Testis (tissue), 3 donors: Measurements from ENCODE around the gene WDR44. TPM values are rescaled to one million over a fixed set of nuclear protein-coding genes. Genes with fewer than 3 reads are reported as not detected.

ENCODE experiments used
- DNase-seq: peaks from one replicate; pipeline ENCODE4 v3.0.0-alpha.2; 2019
- H3K27ac ChIP-seq, 2 donors: fragments of 200-600 bp; sonication (generic); one replicate each; pipeline ENCODE4 v1.5.1; 2019
- H3K27me3 ChIP-seq: fragments of 200-600 bp; sonication (generic); one replicate; pipeline ENCODE4 v1.5.1; 2019
- H3K36me3 ChIP-seq: fragments of 200-600 bp; sonication (generic); one replicate; pipeline ENCODE4 v1.5.1; 2017; ENCODE audit warnings: low read depth; ENCODE audit errors: missing control alignments
- H3K4me1 ChIP-seq: fragments of 200-600 bp; sonication (generic); one replicate; pipeline ENCODE4 v1.5.1; 2019
- H3K4me3 ChIP-seq, 2 donors: fragments of 200-600 bp; sonication (generic); one replicate each; pipeline ENCODE4 v1.5.1; 2017 to 2019
- H3K9me3 ChIP-seq: fragments of 200-600 bp; sonication (generic); one replicate; pipeline ENCODE4 v1.5.1; 2017
- CTCF ChIP-seq, 3 experiments: fragments of 450-650 bp in 2 of 3; fragments of 200-600 bp in 1 of 3; sonication (generic) in 1 of 3; IDR thresholded peaks; one replicate each; pipeline ENCODE4 v1.5.1; 2016 to 2019; ENCODE audit warnings: antibody characterized with exemption in 3 of 3, mild to moderate bottlenecking in 2 of 3, moderate library complexity in 1 of 3
- POLR2A ChIP-seq: fragments of 450-650 bp; IDR thresholded peaks from one replicate; pipeline ENCODE4 v1.6.1; 2017; ENCODE audit warnings: antibody characterized with exemption, mild to moderate bottlenecking, moderate library complexity
- WGBS, 2 donors: methylation state at CpG; one replicate each; pipeline ENCODE4 v1.1.5; 2018; 5-methylcytosine and 5-hydroxymethylcytosine counted together
- intact Hi-C: fragments of 100-400 bp; cut with DNase I; formaldehyde crosslinking; loops from one replicate; pipeline ENCODE4 v1.15.1; 2023; ENCODE audit warnings: low total_unique reads
- polyA plus RNA-seq: library from polyadenylated mRNA; stranded (reverse); fragments of 350-450 nt; fragmentation: Illumina TruSeq; extraction: RNeasy Lipid Tissue Mini Kit (QIAGEN cat#74804); gene quantifications from one replicate; pipeline ENCODE4 v1.2.3, GENCODE V29; 2014; ENCODE audit warnings: low read depth, low replicate concordance; ENCODE audit not compliant: insufficient read depth
- total RNA-seq, 2 donors: library from RNA; depleted of rRNA; stranded (reverse); fragments of >200 nt; gene quantifications; one replicate each; pipeline ENCODE4 v1.2.3, GENCODE V29; 2016

The WDR44 gene
- total and polyA plus RNA-seq, 3 donors from 2014 or later = 13.1 to 26.8 (median 25.0) TPM

GRCh38 chrX:118392716-118393115 is 46.8 kb downstream of the WDR44 start:
- Histone ChIP-seq H3K27ac (no peak overlapping the region), H3K4me3 (no peak overlapping the region), H3K4me1 (no peaks in the 10 kb centered on the region), H3K9me3 (no peaks in the 10 kb centered on the region), H3K36me3 (no peaks in the 10 kb centered on the region), H3K27me3 (no peaks in the 10 kb centered on the region)
- intact Hi-C loops = no loop called here
- DNase-seq = no peak
- no peak for TF ChIP-seq POLR2A
- TF ChIP-seq CTCF (IDR thresholded peaks at IDR 0.05) = no peak
- 89 to 96% methylated on average over 4 of the region's 4 CpGs for WGBS, 2 donors

- Histone ChIP-seq H3K27me3 (no peaks in the 10 kb centered on the region), H3K4me1 (no peaks in the 10 kb centered on the region), H3K36me3 (no peaks in the 10 kb centered on the region), H3K27ac (no peak overlapping the region), H3K9me3 (no peaks in the 10 kb centered on the region), H3K4me3 (no peak overlapping the region)
- TF ChIP-seq CTCF (IDR thresholded peaks at IDR 0.05) (no peak), POLR2A (no peak)
- no peak for DNase-seq
- 89 to 100% methylated on average over 1 of the region's 1 CpG for WGBS, 2 donors
- intact Hi-C loops = no loop called here
These were observed 50.2 kb downstream of the WDR44 start for GRCh38 chrX:118396113-118396512.

GRCh38 chrX:118418811-118419251 is 72.9 kb downstream of the WDR44 start:
- 56 to 64% methylated on average over 3 to 6 of the region's 6 CpGs for WGBS, 2 donors
- Histone ChIP-seq H3K9me3 (no peaks in the 10 kb centered on the region), H3K4me3 (no peak overlapping the region), H3K36me3 (no peaks in the 10 kb centered on the region), H3K27ac (no peak overlapping the region), H3K27me3 (no peaks in the 10 kb centered on the region), H3K4me1 (no peaks in the 10 kb centered on the region)
- TF ChIP-seq CTCF (IDR thresholded peaks at IDR 0.05) (no peak), POLR2A (no peak)
- no peak for DNase-seq
- intact Hi-C loops = no loop called here

- WGBS, 2 donors = 38 to 64% methylated on average over 4 to 5 of the region's 5 CpGs
- DNase-seq = no peak
- TF ChIP-seq POLR2A = no peak
- no peak for TF ChIP-seq CTCF (IDR thresholded peaks at IDR 0.05)
These were observed 74.6 kb downstream of the WDR44 start for GRCh38 chrX:118420462-118420861.

GRCh38 chrX:118423558-118423957 is 77.7 kb downstream of the WDR44 start:
- H3K4me1 ChIP-seq = no peaks in the 10 kb centered on the region
- WGBS, 2 donors = 87 to 92% methylated on average over 4 of the region's 4 CpGs
- H3K27me3 ChIP-seq = no peaks in the 10 kb centered on the region
- H3K27ac ChIP-seq = no peak overlapping the region
- intact Hi-C loops = no loop called here
- H3K36me3 ChIP-seq = no peaks in the 10 kb centered on the region
- no peaks in the 10 kb centered on the region for H3K9me3 ChIP-seq
- DNase-seq = no peak
- TF ChIP-seq CTCF (IDR thresholded peaks at IDR 0.05) = no peak
- no peak for TF ChIP-seq POLR2A
- H3K4me3 ChIP-seq = no peak overlapping the region

More at GRCh38 chrX:118420462-118420861, 74.6 kb downstream of the WDR44 start:
- Histone ChIP-seq H3K4me1 (no peaks in the 10 kb centered on the region), H3K27ac (no peak overlapping the region), H3K36me3 (no peaks in the 10 kb centered on the region), H3K4me3 (no peak overlapping the region), H3K9me3 (no peaks in the 10 kb centered on the region), H3K27me3 (no peaks in the 10 kb centered on the region)
- intact Hi-C loops = no loop called here
